CD4-positive, alpha-beta T cell treated with Interleukin-10 for 1 hour (primary cell): ENCODE data around the gene SOX9.

ENCODE experiments used
- DNase-seq: peaks from one replicate; pipeline ENCODE4 v3.0.0-alpha.2; 2020

Gene SOX9

DNA sequence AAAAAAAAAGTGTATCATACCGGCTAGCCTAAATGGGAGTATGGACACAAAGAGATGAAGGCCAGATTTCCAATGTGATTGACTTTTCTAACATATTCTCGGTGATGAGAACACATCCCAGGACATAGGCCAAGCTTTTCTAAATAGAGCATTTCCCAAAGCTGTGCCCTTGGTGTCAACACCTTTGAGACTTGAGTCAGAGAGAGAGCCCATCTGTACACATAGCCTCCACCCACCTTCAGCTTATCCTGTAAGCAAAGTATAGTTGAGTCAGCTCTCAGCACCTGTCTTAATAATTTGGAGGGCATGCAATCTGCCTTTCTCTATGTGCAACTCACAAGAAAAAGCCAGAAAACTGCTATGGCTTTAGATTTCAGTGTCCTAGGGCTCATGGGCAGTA, 42.7 kb downstream of the SOX9 start:
- DNase-seq, result no peak

- DNase-seq, result no peak
Observed at GRCh38 chr17:72164158-72164739, 43.4 kb downstream of the SOX9 start.

DNA sequence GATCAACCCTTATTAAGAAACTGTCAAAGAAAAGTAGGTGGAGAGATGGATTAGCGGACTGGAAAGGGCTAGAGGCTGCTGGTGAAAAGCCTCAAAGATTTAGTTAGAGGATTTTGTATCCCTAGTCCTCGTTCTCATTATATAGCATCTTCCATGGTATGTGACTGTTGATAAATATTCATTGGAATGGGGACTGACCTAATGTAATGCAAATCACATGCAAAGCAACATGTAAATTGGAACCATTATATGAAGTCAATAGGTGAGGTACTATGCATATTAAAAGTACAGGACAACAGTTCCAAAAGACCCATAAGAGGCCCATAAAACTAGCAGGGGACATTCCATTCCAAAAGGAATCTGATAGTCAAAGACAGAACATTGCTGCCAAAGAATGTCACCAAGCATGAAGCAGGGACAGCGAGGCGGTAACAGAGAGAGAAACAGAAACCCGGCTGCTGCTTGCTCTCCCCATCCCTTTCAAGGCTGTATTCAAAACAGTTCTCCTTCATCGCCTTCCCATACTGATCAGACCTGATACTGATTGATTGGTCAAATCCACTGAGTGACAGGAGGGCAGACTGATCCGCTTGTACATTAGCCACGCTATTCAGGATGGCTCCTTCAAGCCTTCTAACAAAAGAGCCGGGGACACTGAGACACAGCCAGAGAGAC, 44.5 kb downstream of the SOX9 start:
- no peak for DNase-seq

- DNase-seq, result no peak
Observed at GRCh38 chr17:72165867-72166439, 45.1 kb downstream of the SOX9 start.

- no peak for DNase-seq
Observed at GRCh38 chr17:72167593-72167992, 46.8 kb downstream of the SOX9 start.

- DNase-seq, result no peak
Observed at GRCh38 chr17:72169823-72170222, 49.0 kb downstream of the SOX9 start.

- no peak for DNase-seq
Observed at GRCh38 chr17:72171703-72172667, 51.2 kb downstream of the SOX9 start.

- DNase-seq, result no peak
Observed at GRCh38 chr17:72173499-72174116, 52.8 kb downstream of the SOX9 start.

DNA sequence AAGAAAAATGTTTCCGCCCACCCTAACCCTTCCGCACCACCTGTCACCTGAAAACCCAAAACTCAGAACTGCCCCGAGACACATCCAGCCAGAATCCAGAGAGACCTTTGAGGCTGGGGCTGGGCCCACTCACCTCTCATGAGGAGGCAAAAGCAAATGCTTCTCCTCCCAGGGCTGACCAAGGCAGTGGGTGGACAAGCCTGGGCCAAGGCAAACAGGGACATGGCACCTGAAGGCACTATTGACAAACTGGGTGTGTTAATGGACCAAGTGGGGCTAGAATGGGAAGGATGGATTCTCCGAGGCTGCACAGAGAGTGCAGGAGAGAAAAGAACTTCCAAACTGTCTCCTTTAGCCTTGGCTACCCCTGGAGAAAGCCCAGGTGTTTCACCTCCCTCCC, 54.4 kb downstream of the SOX9 start:
- DNase-seq, result no peak
